Measurements from ENCODE around the gene MORN3.
"Not testable (repeated sequence)": the region's sequence is repeated elsewhere in the genome, so short reads cannot be mapped to it uniquely, and the experiment has no call there.

Gene MORN3

GRCh38 chr12:121689430-121689829 is 20.0 kb upstream of the MORN3 start:
- DNase-seq: no peak

- no peak for DNase-seq
Observed at GRCh38 chr12:121688966-121689365, 19.5 kb upstream of the MORN3 start.

DNA sequence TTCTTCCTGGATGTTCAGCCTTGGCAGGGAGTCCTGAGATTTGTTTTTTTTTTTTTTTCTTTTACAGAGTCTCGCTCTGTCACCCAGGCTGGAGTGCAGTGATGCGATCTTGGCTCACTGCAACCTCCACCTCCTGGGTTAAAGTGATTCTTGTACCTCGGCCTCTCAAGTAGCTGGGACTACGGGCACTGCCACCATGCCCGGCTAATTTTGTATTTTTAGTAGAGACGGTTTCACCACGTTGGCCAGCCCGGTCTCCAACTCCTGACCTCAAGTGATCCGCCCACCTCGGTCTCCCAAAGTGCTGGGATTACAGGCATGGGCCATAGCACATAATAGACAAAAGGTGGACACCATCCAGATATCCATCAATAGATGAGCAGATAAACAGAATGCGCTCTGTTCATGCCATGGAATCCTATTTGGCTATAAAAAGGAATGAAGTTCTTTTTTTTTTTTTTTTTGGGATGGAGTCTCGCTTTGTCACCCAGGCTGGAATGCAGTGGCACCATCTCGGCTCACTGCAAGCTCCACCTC is 10.3 kb upstream of the MORN3 start:
- not testable (repeated sequence) for DNase-seq

- DNase-seq: no peak
Observed at GRCh38 chr12:121678716-121679300, 9.4 kb upstream of the MORN3 start.

DNA sequence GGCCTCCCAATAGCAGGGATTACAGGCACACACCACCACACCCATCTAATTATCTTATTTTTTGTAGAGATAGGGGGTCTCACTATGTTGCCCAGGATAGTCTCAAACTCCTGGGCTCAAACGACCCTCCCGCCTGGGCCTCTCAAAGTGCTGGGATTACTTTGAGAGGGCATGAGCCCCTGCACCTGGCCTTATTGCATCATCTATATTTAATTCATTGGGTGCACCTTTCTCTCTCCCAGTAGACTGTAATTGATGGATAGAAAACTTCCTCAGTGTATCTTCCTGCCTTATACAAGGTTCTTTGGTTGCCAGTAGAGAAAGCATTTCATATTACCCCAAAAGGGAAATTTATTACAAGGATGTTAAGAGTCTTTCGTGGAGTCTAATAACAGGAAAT is 8.9 kb upstream of the MORN3 start:
- no peak for DNase-seq

DNA sequence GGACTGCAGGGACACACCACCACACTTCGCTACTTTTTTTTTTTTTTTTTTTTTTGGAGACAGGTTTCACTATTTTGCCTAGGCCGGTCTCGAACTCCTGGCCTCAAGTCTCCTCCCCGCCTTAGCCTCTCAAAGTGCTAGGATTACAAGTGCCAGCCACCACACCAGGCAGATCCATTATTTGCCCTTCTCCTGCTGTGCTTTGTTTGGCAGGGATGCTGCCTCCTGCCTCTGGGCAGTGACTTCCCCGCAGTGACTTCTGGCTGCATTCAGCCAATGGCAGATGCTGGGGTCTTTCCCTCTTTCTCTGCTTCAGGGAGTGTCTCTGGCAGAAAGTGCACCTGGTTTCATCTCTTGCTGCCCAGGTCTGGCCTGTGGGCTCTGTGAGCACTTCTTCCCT is 6.7 kb upstream of the MORN3 start:
- DNase-seq: no peak

DNA sequence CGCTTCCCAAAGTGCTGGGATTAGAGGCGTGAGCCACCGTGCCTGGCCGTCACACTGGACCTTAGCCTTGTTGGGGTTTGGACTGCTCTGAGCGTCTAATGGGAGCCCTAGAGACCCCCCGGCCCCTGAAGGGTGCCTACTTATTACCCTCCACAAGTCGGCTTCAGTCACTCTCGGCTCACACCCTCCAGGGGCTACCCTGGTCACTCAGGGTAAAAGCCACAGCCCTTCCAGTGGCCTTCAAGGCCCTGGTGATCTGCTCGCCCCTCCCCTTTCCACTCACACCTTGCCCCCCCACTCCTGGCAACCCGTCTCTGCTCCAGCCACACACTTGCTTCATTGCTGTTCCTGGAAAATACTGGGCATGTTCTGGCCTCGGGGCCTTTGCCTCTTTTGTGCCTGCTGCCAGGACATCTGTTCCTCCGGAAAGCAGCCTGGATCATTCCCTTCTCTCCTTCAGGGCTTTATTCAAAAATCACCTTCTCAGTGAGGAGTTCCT is 3.6 kb upstream of the MORN3 start:
- DNase-seq: no peak

DNA sequence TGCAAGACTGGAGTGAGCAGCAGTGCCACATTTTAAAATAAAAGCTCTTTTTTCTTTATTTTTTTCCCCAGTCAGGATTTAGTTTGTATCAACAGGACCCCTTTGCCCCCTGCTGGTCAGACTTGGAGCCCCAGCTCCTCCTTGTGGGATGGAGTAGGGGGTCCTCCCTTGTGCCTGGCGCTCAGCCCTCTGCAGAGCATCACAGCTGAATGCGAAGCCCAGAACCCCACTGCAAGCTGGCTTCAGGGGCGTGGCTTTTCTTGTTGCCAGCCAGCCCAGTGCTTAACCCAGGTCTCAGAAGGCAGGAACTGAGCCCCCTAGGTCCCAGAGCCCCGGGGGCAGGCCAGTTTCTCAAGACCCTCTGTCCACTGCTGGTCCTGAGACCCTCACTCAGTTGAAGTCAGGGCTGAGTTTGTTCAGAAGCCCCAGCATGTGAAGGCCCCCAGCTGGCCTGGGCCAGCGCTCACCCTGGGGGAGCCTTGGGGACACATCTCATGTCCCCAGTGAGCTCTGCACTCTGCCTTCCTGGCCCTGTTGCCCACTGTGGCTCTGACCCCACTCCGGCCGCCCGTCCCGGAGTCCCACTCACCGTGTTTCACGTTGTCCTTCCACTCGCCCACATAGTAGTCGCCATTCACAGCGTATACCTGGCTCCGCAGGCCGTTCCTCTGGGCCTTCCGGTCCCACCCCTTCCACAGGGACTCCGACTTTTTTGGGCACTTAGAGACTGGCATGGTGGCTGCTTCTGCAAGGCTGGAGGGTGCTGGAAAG is 519 bp downstream of the MORN3 start:
- peak; percentile 64 for DNase-seq

DNA sequence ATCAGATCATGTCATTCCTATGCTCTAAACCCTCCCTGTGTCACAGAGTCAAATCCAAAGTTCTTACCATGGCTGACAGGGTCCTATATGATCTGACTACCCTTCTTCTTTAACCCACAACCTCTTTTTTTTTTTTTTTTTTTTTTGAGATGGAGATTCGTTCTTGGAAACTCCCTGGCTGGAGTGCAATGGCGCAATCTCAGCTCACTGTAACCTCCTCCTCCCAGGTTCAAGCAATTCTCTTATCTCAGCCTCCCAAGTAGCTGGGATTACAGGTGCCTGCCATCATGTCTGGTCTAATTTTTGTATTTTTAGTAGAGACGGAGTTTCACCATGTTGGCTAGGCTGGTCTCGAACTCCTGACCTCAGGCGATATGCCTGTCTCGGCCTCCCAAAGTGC is 2.6 kb downstream of the MORN3 start:
- not testable (repeated sequence) for DNase-seq

- DNase-seq: no peak
Observed at GRCh38 chr12:121663610-121663929, 5.9 kb downstream of the MORN3 start.

DNA sequence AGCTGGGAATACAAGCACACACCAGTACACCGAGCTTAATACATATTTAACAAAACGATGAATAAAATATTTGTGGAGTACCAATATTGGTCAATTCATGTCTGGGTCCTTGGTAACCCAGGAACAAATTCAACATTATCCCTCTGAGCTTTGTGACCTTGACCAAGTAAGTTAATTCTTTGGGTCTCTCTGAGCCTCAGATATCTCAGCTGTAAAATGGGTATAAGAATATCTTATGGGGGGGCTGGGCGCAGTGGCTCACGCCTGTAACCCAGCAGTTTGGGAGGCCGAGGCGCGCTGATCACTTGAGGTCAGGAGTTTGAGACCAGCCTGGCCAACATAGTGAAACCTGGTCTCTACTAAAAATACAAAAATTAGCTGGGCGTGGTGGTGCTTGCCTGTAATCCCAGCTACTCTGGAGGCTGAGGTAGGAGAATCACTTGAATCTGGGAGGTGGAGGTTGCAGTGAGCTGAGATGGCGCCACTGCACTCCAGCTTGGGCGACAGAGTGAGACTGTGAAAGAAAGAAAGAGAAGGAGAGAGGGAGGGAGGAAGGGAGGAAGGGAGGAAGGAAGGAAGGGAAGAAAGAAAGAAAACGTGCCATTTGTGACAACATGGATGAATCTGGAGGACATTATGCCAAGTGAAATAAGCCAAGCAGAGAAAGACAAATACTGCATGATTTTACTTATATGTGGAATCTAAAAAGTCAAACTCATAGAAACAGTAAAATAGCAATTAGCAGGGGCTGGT is 7.9 kb downstream of the MORN3 start:
- DNase-seq: not testable (repeated sequence)

GRCh38 chr12:121657305-121658008 is 12.0 kb downstream of the MORN3 start:
- DNase-seq: no peak

DNA sequence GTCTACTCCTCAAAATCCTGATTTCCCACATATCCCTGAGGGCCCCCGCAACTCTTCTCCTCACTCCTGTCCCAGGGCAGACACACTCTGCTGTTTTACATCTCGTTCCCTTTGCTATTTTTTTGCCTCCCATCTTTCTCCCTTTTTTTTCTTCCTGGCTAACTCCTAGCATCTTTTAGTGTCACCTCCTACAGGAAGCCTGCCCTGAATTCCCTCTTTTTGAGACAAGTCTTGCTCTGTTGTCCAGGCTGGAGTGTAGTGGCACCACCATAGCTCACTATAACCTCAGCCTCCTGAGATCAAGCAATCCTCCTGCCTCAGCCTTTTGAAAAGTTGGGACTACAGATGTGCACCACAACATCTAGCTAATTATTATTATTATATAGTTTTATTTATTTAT is 13.3 kb downstream of the MORN3 start:
- no peak for DNase-seq

DNA sequence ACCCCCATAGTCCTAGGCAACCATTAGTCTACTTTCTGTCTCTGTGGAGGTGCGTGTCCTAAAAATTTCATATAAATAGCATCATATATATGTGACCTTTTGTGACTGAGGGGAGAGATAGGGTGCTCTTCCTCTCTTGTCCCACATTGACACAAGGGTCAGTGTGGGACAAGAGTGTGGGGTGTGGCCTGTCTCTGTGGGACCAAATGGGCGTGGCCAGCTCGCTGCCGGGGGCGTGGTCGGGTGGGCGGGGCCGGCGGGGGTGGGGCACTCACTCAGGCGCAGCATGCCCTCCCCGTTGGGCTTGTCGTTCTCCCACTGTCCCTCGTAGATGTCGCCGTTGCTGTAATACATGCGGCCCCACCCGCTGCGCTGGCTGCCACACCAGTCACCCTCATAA is 15.5 kb downstream of the MORN3 start:
- no peak for DNase-seq

GRCh38 chr12:121652767-121653497 is 16.5 kb downstream of the MORN3 start:
- no peak for DNase-seq

- no peak for DNase-seq
Observed at GRCh38 chr12:121651320-121651719, 18.1 kb downstream of the MORN3 start.

DNA sequence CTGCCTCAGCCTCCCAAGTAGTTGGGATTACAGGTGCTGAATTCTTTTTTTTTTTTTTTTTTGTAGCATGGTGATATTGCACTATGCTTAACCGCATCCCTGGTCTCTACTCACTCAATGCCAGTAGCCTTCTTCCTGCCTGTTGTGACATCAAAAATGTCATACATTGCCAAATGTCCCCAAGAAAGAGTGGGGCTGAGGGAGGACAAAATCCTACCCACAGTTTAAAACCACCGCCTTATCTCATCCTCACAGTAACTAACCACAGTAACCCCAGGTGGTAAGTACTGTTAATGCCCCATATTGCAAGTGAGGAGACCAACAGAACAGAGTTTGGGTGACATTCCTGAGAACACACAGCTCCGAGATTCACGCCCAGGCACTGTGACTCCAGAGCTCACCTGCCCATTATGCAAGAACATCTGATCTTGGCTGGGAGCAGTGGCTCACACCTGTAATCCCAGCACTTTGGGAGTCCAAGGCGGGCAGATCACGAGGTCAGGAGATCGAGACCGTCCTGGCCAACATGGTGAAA is 19.6 kb downstream of the MORN3 start:
- no peak for DNase-seq

- no peak for DNase-seq
Observed at GRCh38 chr12:121649322-121649721, 20.1 kb downstream of the MORN3 start.

DNA sequence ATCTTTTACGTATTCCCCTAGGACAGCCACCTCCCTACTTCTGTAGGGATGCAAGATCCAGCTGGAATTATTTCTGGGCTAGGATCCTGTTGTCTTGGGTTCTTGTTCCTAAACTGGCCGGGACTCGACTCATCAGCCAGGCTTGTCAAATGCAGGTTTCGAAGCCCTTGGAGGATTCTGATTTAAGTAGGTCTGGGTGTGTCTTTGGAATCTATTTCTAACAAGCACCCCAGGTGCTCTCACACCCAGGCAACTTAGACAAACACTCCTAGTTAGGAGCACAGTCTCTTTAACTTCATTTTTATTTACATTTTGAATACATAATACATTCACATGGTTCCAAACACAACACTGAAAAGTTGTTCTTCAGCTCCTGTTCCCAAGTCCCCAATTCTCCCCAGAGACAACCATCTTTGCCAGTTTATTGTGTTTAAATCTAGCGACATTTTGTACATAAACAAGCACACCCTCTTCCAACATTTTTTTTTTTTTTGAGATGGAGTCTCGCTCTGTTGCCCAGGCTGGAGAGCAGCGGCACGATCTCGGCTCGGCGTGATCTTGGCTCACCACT is 20.9 kb downstream of the MORN3 start:
- no peak for DNase-seq

DNA sequence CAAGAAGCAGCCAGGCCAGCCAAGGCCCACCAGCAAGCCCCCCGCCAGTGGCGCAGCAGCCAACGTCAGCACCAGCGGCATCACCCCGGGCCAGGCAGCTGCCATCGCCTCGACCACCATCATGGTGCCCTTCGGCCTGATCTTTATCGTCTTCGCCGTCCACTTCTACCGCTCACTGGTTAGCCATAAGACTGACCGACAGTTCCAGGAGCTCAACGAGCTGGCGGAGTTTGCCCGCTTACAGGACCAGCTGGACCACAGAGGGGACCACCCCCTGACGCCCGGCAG is 28.2 kb downstream of the MORN3 start:
- DNase-seq: no peak

GRCh38 chr12:121638298-121639202 is 30.9 kb downstream of the MORN3 start:
- DNase-seq: no peak
